Tibial nerve (tissue), 4 donors: ENCODE data around the gene TMEM201.

Experiments
- EP300 ChIP-seq, 2 donors: sonication (generic); formaldehyde crosslinking; IDR thresholded peaks; one replicate each; pipeline ENCODE4 v1.6.1; 2017; ENCODE audit warnings: antibody characterized with exemption in 2 of 2, mild to moderate bottlenecking in 1 of 2
- POLR2A ChIP-seq, 2 donors: fragments of 450-650 bp; IDR thresholded peaks; one replicate each; pipeline ENCODE4 v1.6.1; 2017; ENCODE audit warnings: antibody characterized with exemption in 2 of 2, mild to moderate bottlenecking in 2 of 2, moderate library complexity in 2 of 2
- TF ChIP-seq, protein P1 (sequence below), 5 experiments: fragments of 200-600 bp in 3 of 5; fragments of 450-650 bp in 2 of 5; sonication (generic) in 3 of 5; IDR thresholded peaks; one replicate each; pipeline ENCODE4 v1.5.1; 2016 to 2019; ENCODE audit warnings: antibody characterized with exemption in 5 of 5, mild to moderate bottlenecking in 3 of 5, moderate library complexity in 2 of 5

DNA sequence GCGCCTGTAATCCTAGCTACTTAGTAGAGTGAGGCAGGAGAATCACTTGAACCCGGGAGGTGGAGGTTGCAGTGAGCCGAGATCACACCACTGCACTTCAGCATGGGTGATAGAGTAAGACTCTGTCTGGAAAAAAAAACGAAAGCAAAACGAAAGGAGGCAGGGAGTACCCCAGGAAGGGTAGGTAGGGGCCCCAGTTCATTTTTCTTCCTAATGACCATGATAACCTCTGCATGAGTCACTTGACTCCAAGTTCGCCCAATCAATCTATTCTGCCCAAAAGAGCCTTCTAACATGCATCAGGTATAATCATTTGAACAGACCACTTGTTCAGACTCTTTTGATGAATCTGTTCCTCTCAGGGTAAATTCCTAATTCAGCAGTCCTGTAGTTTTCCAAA is 13.2 kb upstream of the TMEM201 start:
- TF ChIP-seq, protein P1, sequence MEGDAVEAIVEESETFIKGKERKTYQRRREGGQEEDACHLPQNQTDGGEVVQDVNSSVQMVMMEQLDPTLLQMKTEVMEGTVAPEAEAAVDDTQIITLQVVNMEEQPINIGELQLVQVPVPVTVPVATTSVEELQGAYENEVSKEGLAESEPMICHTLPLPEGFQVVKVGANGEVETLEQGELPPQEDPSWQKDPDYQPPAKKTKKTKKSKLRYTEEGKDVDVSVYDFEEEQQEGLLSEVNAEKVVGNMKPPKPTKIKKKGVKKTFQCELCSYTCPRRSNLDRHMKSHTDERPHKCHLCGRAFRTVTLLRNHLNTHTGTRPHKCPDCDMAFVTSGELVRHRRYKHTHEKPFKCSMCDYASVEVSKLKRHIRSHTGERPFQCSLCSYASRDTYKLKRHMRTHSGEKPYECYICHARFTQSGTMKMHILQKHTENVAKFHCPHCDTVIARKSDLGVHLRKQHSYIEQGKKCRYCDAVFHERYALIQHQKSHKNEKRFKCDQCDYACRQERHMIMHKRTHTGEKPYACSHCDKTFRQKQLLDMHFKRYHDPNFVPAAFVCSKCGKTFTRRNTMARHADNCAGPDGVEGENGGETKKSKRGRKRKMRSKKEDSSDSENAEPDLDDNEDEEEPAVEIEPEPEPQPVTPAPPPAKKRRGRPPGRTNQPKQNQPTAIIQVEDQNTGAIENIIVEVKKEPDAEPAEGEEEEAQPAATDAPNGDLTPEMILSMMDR (IDR thresholded peaks at IDR 0.05), result no peak
- TF ChIP-seq POLR2A (IDR thresholded peaks at IDR 0.05) (no peak), EP300 (IDR thresholded peaks at IDR 0.05) (no peak)
